ENCODE data around the gene SARS1. TPM values are rescaled to one million over a fixed set of nuclear protein-coding genes. Genes with fewer than 3 reads are reported as not detected.

SARS1 gene
- total and polyA plus RNA-seq, 2 of the 8 experiments (the other 6 are each of a cell fraction or from before 2014, with no cell fraction given), result 83.1 to 146 TPM

- Histone ChIP-seq H2BK12ac (ENCODE audit: low read depth, low read length) (no peak overlapping the region; the same call in 1 of the 2 replicates), H3K4me3 (ENCODE audit: extremely low read depth in 1 of 4, insufficient read depth in 2 of 4, low read depth in 3 of 4, low read length in 4 of 4) (no peak overlapping the region), H3K4me1 (replicated peaks in 1 of 4; ENCODE audit: control insufficient read depth in 3 of 4, insufficient read depth in 4 of 4, low read length in 3 of 4) (peaks cover 0 to 11% (median 3%) of the 10 kb centered on the region in 4 experiments; a peak in 4 of 7 replicates), H3K23me2 (ENCODE audit: low read depth, low read length) (no peaks in the 10 kb centered on the region), H3K23ac (ENCODE audit: insufficient read length) (no peak overlapping the region), H2BK20ac (ENCODE audit: low read length) (no peak overlapping the region), H3K27ac (ENCODE audit: low read depth, low read length) (no peak overlapping the region), H4K5ac (ENCODE audit: insufficient read length, low read depth, low read length) (no peak overlapping the region), H3K79me1 (ENCODE audit: low read depth, low read length) (no peaks in the 10 kb centered on the region), H2AK5ac (ENCODE audit: low read depth, low read length) (no peak overlapping the region), H2BK15ac (ENCODE audit: low read length) (no peak overlapping the region), H3K36me3 (ENCODE audit: control insufficient read depth in 2 of 4, insufficient read depth in 4 of 4, low read length in 3 of 4) (peaks cover 7 to 23% (median 15%) of the 10 kb centered on the region in 4 experiments; a peak in 5 of 8 replicates), H3K4ac (replicated peaks; ENCODE audit: insufficient read length, low read depth, low read length) (no peak overlapping the region), H2BK5ac (ENCODE audit: low read depth, low read length) (0 out of 2 replicates have a peak overlapping the region, but pooled peaks have one; percentile 18), H3K14ac (ENCODE audit: insufficient read length) (no peak overlapping the region), H4K20me1 (replicated peaks in 1 of 2; ENCODE audit: control insufficient read depth in 1 of 2, insufficient read depth in 2 of 2, low read length in 2 of 2) (peaks cover 0 to 7% of the 10 kb centered on the region in 2 experiments), H3K4me2 (ENCODE audit: insufficient read depth in 1 of 2, low read depth in 2 of 2, low read length in 2 of 2) (no peak overlapping the region), H3K9ac (replicated peaks in 1 of 4; ENCODE audit: extremely low read depth in 1 of 4, low read depth in 3 of 4, low read length in 3 of 4) (no peak overlapping the region), H4K91ac (replicated peaks; ENCODE audit: insufficient read length, low read length) (peak overlapping the region; percentile 36), H2BK120ac (replicated peaks; ENCODE audit: low read depth, low read length) (no peak overlapping the region), H2AFZ (ENCODE audit: low read length) (no peak overlapping the region), H3K56ac (replicated peaks; ENCODE audit: insufficient read length, low read depth, low read length) (no peak overlapping the region), H3K79me2 (ENCODE audit: control insufficient read depth in 1 of 2, insufficient read depth in 2 of 2, low read length in 2 of 2) (0 out of 4 replicates have a peak, but pooled peaks cover 0 to 2% of the 10 kb centered on the region in 2 experiments), H3K9me3 (ENCODE audit: insufficient read depth in 2 of 2, low read depth in 1 of 2, low read length in 1 of 2) (no peaks in the 10 kb centered on the region), H3K18ac (ENCODE audit: extremely low read depth, low read length) (no peak overlapping the region), H4K8ac (ENCODE audit: extremely low read depth, insufficient read depth, low read length) (peak overlapping the region; percentile 78; the same call in 1 of the 2 replicates), H3K27me3 (replicated peaks in 1 of 4; ENCODE audit: control insufficient read depth in 3 of 4, extremely low read depth in 1 of 4, insufficient read depth in 3 of 4, low read length in 3 of 4) (no peaks in the 10 kb centered on the region)
- DNase-seq (ENCODE audit: low read depth in 1 of 2, low spot score in 2 of 2), result no peak
- FAIRE-seq, result no peak
- POLR2A ChIA-PET (ENCODE audit: partially characterized antibody), result interaction anchor here (0.7 to 1.8 kb wide), 4 partner anchors 15 to 163 kb away, joined by 3 to 5 read pairs (median 3); no protein-coding TSS in a partner anchor
- CTCF ChIA-PET (ENCODE audit: partially characterized antibody), result interaction anchor here (0.6 to 8.5 kb wide), 19 partner anchors 8 to 270 kb away, joined by 3 to 95 read pairs (median 6); partner anchors contain the start of gene SORT1
- 90% methylated on average over 21 of the region's 22 CpGs; no CpG with 5 or more reads in 1 of the 2 experiments for WGBS, 2 experiments (ENCODE audit: extremely low coverage in 1 of 2, insufficient coverage in 1 of 2, insufficient read length in 1 of 2, insufficient replicate concordance in 2 of 2, low coverage in 1 of 2, low lambda C conversion rate in 2 of 2, missing lambda C conversion rate in 1 of 2)
- TF ChIP-seq POU5F1 (IDR thresholded peaks at IDR 0.05; ENCODE audit: low read depth, low read length), result no peak
- TF ChIP-seq GABPA (IDR thresholded peaks at IDR 0.05; ENCODE audit: borderline replicate concordance, insufficient read depth, low read length), result no peak
- TF ChIP-seq SIN3A (conservative IDR thresholded peaks at IDR 0.05 in 1 of 2, IDR thresholded peaks at IDR 0.05 in 1 of 2; ENCODE audit: low read depth in 1 of 2, low read length in 2 of 2), result no peak
- no peak for TF ChIP-seq SIX5 (IDR thresholded peaks at IDR 0.05; ENCODE audit: low read depth, low read length)
- no peak for TF ChIP-seq NANOG (IDR thresholded peaks at IDR 0.05; ENCODE audit: insufficient read depth, low read depth, low read length, poor library complexity, severe bottlenecking)
- TF ChIP-seq SP4 (IDR thresholded peaks at IDR 0.05; ENCODE audit: low read length), result no peak
- TF ChIP-seq E2F6 (IDR thresholded peaks at IDR 0.05), result no peak
Observed at GRCh38 chr1:109262231-109263055, 48.7 kb downstream of the SARS1 start.
